Measurements from ENCODE around the gene GARNL3.

The GARNL3 gene

GRCh38 chr9:127264462-127265219 is at the start of gene GARNL3:
GARNL3 (plus strand) TSS chr9:127264774; CDS start chr9:127264878, 104 bp downstream.
- no peak for DNase-seq

GRCh38 chr9:127215268-127216209 is 49.0 kb upstream of the GARNL3 start:
- DNase-seq = no peak

- no peak for DNase-seq
Measured at GRCh38 chr9:127216210-127216887, 48.2 kb upstream of the GARNL3 start.

- no peak for DNase-seq
Measured at GRCh38 chr9:127216888-127217217, 47.7 kb upstream of the GARNL3 start.

GRCh38 chr9:127218818-127219217 is 45.8 kb upstream of the GARNL3 start:
- no peak for DNase-seq

GRCh38 chr9:127219520-127219919 is 45.1 kb upstream of the GARNL3 start:
- no peak for DNase-seq

- no peak for DNase-seq
Measured at GRCh38 chr9:127221695-127222094, 42.9 kb upstream of the GARNL3 start.

GRCh38 chr9:127222388-127223095 is 42.0 kb upstream of the GARNL3 start:
- DNase-seq = no peak

GRCh38 chr9:127223266-127223665 is 41.3 kb upstream of the GARNL3 start:
- DNase-seq = no peak

- DNase-seq = no peak
Measured at GRCh38 chr9:127223810-127224177, 40.8 kb upstream of the GARNL3 start.

GRCh38 chr9:127224178-127224882 is 40.2 kb upstream of the GARNL3 start:
- peak; percentile 80 for DNase-seq

GRCh38 chr9:127224883-127225739 is 39.5 kb upstream of the GARNL3 start:
- DNase-seq = peak; percentile 90

GRCh38 chr9:127225801-127226625 is 38.6 kb upstream of the GARNL3 start:
- no peak for DNase-seq

- no peak for DNase-seq
Measured at GRCh38 chr9:127229691-127230417, 34.7 kb upstream of the GARNL3 start.

- DNase-seq = no peak
Measured at GRCh38 chr9:127231666-127232065, 32.9 kb upstream of the GARNL3 start.

- no peak for DNase-seq
Measured at GRCh38 chr9:127232833-127233549, 31.6 kb upstream of the GARNL3 start.

GRCh38 chr9:127233550-127233949 is 31.0 kb upstream of the GARNL3 start:
- DNase-seq = no peak

- no peak for DNase-seq
Measured at GRCh38 chr9:127233989-127234388, 30.6 kb upstream of the GARNL3 start.

GRCh38 chr9:127237801-127238200 is 26.8 kb upstream of the GARNL3 start:
- no peak for DNase-seq

Data from activated effector memory CD4-positive, alpha-beta T cell treated with Interleukin-2 at 50 U/mL for 16 hours (primary cell).